GM13977 (cell line): Measurements from ENCODE around the gene PASK.

Source experiments
- DNase-seq: peaks from one replicate; pipeline ENCODE4 v3.0.0; 2012; ENCODE audit warnings: low spot score
- CTCF ChIP-seq: IDR thresholded peaks from 2 replicates; pipeline ENCODE4 v1.5.1; 2012; ENCODE audit warnings: mild to moderate bottlenecking, control low read depth; ENCODE audit not compliant: insufficient read depth; ENCODE audit errors: extremely low read depth, missing control alignments
- in situ Hi-C: fragments of 300-500 bp; cut with MboI; formaldehyde crosslinking; loops from one replicate; pipeline ENCODE4 v1.12.0; 2022; ENCODE audit warnings: low sequenced_read_pairs, low pct_unique_long_range_greater_than_20kb, mixed read lengths, inconsistent platforms; ENCODE audit not compliant: unreplicated experiment

The PASK gene

GRCh38 chr2:241081643-241082340, 67.5 kb downstream of the PASK start:
- no peak for TF ChIP-seq CTCF
- no peak for DNase-seq
- in situ Hi-C loops = no loop called here

DNA sequence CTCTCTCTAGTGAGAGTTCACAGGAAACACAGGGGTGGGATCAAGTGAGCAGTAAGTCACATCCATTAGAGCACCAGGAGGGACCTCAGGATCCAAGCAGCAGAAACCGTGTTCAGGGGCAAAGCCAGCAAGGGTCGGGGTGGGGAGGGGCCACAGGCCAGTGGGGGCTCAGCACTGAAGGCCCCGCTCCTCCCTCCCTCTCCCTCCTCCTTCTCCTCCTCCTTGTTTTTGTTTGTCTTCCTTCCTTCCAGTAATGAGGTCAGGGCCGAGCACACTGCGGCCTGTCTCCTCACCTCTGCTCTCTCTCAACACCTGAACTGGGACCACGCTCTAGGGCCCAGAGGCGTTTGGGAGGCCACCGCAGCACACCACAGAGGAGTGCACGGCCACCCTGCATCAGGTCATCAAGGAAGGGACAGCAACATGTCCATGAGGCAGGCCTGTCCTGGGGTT, 68.1 kb downstream of the PASK start:
- in situ Hi-C loops = no loop called here
- no peak for DNase-seq
- TF ChIP-seq CTCF = no peak

DNA sequence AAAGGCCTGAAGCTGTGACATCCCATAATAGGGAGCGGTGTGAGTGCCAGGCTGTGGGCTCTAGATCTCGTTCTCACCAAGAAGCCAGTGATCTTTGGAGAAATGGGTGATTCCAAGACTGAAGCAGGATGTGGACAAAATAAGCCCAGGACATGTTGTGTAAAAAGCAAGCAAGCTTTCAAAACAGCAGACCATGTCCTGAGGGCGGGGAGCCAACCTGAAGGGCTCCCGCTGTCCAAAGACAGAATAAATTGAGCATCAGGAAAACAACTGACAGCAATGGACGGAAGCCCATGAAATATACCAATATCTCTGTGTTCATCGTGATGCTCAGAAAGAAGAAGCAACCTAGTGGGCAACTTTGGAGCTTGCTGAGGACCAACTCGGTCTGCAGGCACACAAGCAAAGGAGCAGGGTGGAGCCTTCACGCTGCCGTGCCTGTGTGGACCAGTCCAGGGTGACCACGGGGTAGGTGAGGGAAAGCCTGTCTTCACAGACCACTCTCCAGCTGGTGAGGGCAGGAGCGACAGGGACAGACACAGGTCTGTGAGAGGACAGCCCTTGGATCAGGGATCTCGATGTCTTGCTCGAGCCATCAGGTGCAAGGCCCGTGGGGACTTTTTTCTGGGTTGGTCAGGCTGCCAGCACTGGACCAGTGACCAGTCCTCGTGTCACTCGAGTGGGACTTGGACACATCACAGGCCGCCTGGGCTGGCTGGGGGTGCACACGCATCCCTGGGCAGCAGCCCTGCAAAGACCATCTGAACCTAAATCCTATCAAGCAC, 68.7 kb downstream of the PASK start:
- in situ Hi-C loops = no loop called here
- TF ChIP-seq CTCF = no peak
- no peak for DNase-seq

GRCh38 chr2:241074901-241075540, 74.3 kb downstream of the PASK start:
- in situ Hi-C loops = no loop called here
- no peak for DNase-seq
- no peak for TF ChIP-seq CTCF

- TF ChIP-seq CTCF = no peak
- DNase-seq = no peak
- in situ Hi-C loops = no loop called here
These were observed 75.0 kb downstream of the PASK start for GRCh38 chr2:241074065-241074818.

DNA sequence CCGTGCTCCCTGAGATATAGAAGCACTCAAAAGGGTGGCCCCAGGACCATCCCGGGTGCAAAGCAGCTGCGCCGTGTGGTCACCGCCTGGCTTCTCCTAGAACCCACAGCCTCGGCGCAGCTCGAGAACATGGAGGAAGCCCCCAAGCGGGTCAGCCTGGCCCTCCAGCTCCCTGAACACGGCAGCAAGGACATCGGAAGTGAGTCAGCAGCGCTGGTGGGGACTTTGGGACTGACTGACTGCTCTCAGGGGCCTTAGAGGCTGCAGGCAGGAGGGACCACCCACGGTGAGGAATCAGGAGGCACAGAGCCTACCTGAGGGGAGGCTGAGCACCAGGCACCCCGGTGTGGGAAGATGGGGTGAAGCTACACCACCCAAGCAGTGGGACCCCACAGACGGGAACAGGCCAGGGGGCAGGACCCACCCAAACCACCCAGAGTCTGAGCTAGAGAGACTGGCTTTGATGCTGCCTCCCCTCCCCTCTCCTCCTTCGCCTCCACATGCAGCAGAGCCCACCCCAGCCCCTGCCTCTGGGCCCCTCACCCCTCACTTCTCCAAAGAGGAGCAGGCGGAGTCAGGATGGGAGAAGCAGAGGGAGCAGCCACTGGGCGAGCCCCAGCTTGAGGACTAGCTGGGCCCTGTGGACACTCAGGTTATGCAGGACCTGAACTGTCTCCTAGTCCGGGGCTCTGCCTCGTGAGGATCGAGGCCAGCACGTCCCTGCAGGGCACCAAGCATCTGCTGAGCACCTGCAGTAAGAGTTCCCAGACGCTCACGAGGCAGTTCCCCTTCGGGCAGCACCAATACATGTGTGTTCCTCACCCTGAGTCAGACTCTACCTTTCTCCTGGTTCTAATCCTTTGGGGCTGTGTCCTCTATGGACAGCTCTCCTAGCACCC, 75.9 kb downstream of the PASK start:
- no peak for TF ChIP-seq CTCF
- in situ Hi-C loops = no loop called here
- no peak for DNase-seq
